Erythroblast (primary cell): Measurements from ENCODE around the gene OXGR1.

Experiments used
- GATA1 ChIP-seq: IDR thresholded peaks from 2 replicates; pipeline ENCODE4 v1.6.1; 2011; ENCODE audit warnings: low read depth, mild to moderate bottlenecking, control low read depth, low read length, moderate library complexity
- POLR2A ChIP-seq: IDR thresholded peaks from 2 replicates; pipeline ENCODE4 v1.6.1; 2011; ENCODE audit warnings: mild to moderate bottlenecking, low read length

DNA sequence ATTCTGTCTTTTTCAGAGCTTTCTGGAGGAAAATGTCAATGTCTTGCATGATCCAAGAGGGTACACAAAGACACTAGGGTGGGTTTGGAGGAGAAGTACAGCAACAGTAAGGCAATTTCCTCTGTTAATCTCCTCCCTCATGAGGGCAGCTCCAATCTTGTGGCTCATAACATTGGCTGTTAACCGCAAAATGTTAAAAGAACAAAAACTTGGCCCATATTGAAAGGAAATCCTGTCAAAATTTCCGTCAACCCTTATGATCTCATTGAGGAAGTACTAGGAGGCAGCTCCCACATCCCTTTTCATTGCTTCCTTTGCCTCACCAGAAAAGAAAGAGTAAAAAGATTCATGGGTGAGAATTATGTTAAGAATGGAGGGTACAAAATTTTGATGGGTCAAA, 11.6 kb downstream of the OXGR1 start:
- TF ChIP-seq POLR2A (no peak), GATA1 (no peak)
